CD14-positive monocyte (primary cell): ENCODE data around the gene ST6GALNAC3. TPM values are rescaled to one million over a fixed set of nuclear protein-coding genes. Genes with fewer than 3 reads are reported as not detected.

Experiments used
- DNase-seq, 3 donors: peaks; one replicate each; pipeline ENCODE4 v3.0.0-alpha.2; 2011 to 2022
- H2AFZ ChIP-seq: 2 replicates; pipeline ENCODE4 v1.6.0; 2012; ENCODE audit warnings: mild to moderate bottlenecking, low read depth, low read length, inconsistent platforms; ENCODE audit not compliant: insufficient read depth, poor library complexity, severe bottlenecking
- H3K27ac ChIP-seq, 2 donors: 1 replicate in 1 of 2; 2 replicates in 1 of 2; pipeline ENCODE4 v1.5.1; 2012 to 2013; ENCODE audit warnings: low read length in 2 of 2, control low read depth in 1 of 2, inconsistent platforms in 1 of 2, low read depth in 1 of 2, mild to moderate bottlenecking in 1 of 2
- H3K27me3 ChIP-seq, 2 donors: one replicate each; pipeline versions ENCODE4 v1.6.0 to v1.6.1; 2011 to 2013; ENCODE audit warnings: low read length in 2 of 2; ENCODE audit not compliant: control insufficient read depth in 2 of 2, insufficient read depth in 2 of 2
- H3K36me3 ChIP-seq, 2 donors: replicated peaks in 1 of 2; 1 replicate in 1 of 2; 2 replicates in 1 of 2; pipeline versions ENCODE4 v1.5.1 to v1.6.1; 2012 to 2013; ENCODE audit warnings: low read length in 2 of 2, control low read depth in 1 of 2, inconsistent platforms in 1 of 2, mild to moderate bottlenecking in 1 of 2; ENCODE audit not compliant: insufficient read depth in 2 of 2, control insufficient read depth in 1 of 2
- H3K4me1 ChIP-seq, 2 donors: 1 replicate in 1 of 2; 2 replicates in 1 of 2; pipeline versions ENCODE4 v1.5.1 to v1.6.1; 2012 to 2013; ENCODE audit warnings: low read length in 2 of 2, control low read depth in 1 of 2, inconsistent platforms in 1 of 2, mild to moderate bottlenecking in 1 of 2, moderate library complexity in 1 of 2; ENCODE audit not compliant: insufficient read depth in 2 of 2, control insufficient read depth in 1 of 2
- H3K4me2 ChIP-seq: replicated peaks from 2 replicates; pipeline ENCODE3; 2012; ENCODE audit warnings: low read length, moderate library complexity, mild to moderate bottlenecking; ENCODE audit not compliant: poor library complexity, severe bottlenecking; ENCODE audit errors: extremely low read depth
- H3K4me3 ChIP-seq, 3 experiments: fragments of 200-600 bp in 1 of 3; sonication (generic) in 1 of 3; replicated peaks in 1 of 3; 1 replicate in 2 of 3; 2 replicates in 1 of 3; pipeline ENCODE4 v1.5.1; 2011 to 2013; ENCODE audit warnings: low read length in 3 of 3, mild to moderate bottlenecking in 3 of 3, control low read depth in 2 of 3, low read depth in 2 of 3, inconsistent platforms in 1 of 3, moderate library complexity in 1 of 3
- H3K79me2 ChIP-seq: 2 replicates; pipeline ENCODE4 v1.6.0; 2012; ENCODE audit warnings: mild to moderate bottlenecking, control low read depth, inconsistent platforms, low read length, moderate library complexity; ENCODE audit not compliant: insufficient read depth
- H3K9ac ChIP-seq: 2 replicates; pipeline ENCODE4 v1.6.0; 2017; ENCODE audit warnings: low read length, mild to moderate bottlenecking; ENCODE audit not compliant: insufficient read depth, poor library complexity, severe bottlenecking
- H3K9me3 ChIP-seq, 2 donors: replicated peaks in 1 of 2; 1 replicate in 1 of 2; 2 replicates in 1 of 2; pipeline versions ENCODE4 v1.5.1 to v1.6.1; 2012 to 2013; ENCODE audit warnings: low read length in 2 of 2, control low read depth in 1 of 2; ENCODE audit not compliant: control insufficient read depth in 1 of 2, insufficient read depth in 1 of 2
- H4K20me1 ChIP-seq: 2 replicates; pipeline ENCODE4 v1.6.0; 2012; ENCODE audit warnings: mild to moderate bottlenecking, low read length, control low read depth, moderate library complexity; ENCODE audit not compliant: insufficient read depth
- H3K27ac Mint-ChIP-seq, 7 donors: one replicate each; pipeline ENCODE4 v1.8.0; 2020; ENCODE audit warnings: mild to moderate bottlenecking in 7 of 7, mixed read lengths in 7 of 7, moderate library complexity in 6 of 7, inconsistent platforms in 2 of 7
- H3K27me3 Mint-ChIP-seq, 3 donors: one replicate each; pipeline ENCODE4 v1.8.0; 2021 to 2022; ENCODE audit warnings: low read depth in 3 of 3, mild to moderate bottlenecking in 3 of 3, mixed read lengths in 3 of 3, moderate library complexity in 3 of 3, inconsistent platforms in 1 of 3
- H3K36me3 Mint-ChIP-seq, 2 donors: one replicate each; pipeline ENCODE4 v1.8.0; 2020; ENCODE audit warnings: mixed read lengths in 2 of 2, inconsistent platforms in 1 of 2, mild to moderate bottlenecking in 1 of 2
- H3K4me1 Mint-ChIP-seq: one replicate; pipeline ENCODE4 v1.8.0; 2020; ENCODE audit warnings: mild to moderate bottlenecking, mixed read lengths
- H3K4me3 Mint-ChIP-seq, 2 donors: one replicate each; pipeline ENCODE4 v1.8.0; 2020; ENCODE audit warnings: mild to moderate bottlenecking in 2 of 2, mixed read lengths in 2 of 2, moderate library complexity in 1 of 2
- H3K9me3 Mint-ChIP-seq, 7 donors: one replicate each; pipeline ENCODE4 v1.8.0; 2020 to 2022; ENCODE audit warnings: mixed read lengths in 7 of 7, mild to moderate bottlenecking in 6 of 7, moderate library complexity in 6 of 7, inconsistent platforms in 2 of 7
- CTCF ChIP-seq: fragments of 200-600 bp; IDR thresholded peaks from one replicate; pipeline ENCODE4 v1.8.0; 2022; ENCODE audit warnings: antibody characterized with exemption, mild to moderate bottlenecking
- WGBS: methylation state at CpG from one replicate; pipeline ENCODE4 v1.1.5; 2013; ENCODE audit warnings: missing lambda C conversion rate; ENCODE audit not compliant: insufficient coverage; 5-methylcytosine and 5-hydroxymethylcytosine counted together
- intact Hi-C, 2 donors: fragments of 100-400 bp; cut with micrococcal nuclease; formaldehyde crosslinking; loops; one replicate each; pipeline versions ENCODE4 v1.15.0 to v1.15.1; 2023
- polyA plus RNA-seq, 3 donors: library from polyadenylated mRNA; depleted of rRNA in 1 of 3; unstranded in 2 of 3; stranded (reverse) in 1 of 3; fragments of 300-500 nt in 2 of 3; fragments of >200 nt in 1 of 3; fragmentation: Illumina TruSeq in 2 of 3; gene quantifications; 1 replicate in 2 of 3; 2 replicates in 1 of 3; pipeline ENCODE4 v1.2.3, GENCODE V29; 2012 to 2021

The ST6GALNAC3 gene
- polyA plus RNA-seq, 3 donors: 6.5 to 9.2 (median 7.6) TPM

GRCh38 chr1:76627901-76628300 lies 553.4 kb downstream of the ST6GALNAC3 start:
- H3K79me2 ChIP-seq: no peaks in the 10 kb centered on the region
- H3K9ac ChIP-seq: no peak overlapping the region
- no peaks in the 10 kb centered on the region for H3K4me1 Mint-ChIP-seq
- H3K4me3 ChIP-seq: no peak overlapping the region
- H2AFZ ChIP-seq: no peak overlapping the region
- H3K4me3 Mint-ChIP-seq: no peak overlapping the region
- H3K4me1 ChIP-seq: no peaks in the 10 kb centered on the region
- H3K27me3 ChIP-seq: no peaks in the 10 kb centered on the region
- no peak for TF ChIP-seq CTCF
- intact Hi-C loops: no loop called here
- H3K27ac Mint-ChIP-seq: no peak overlapping the region
- DNase-seq: no peak
- H3K9me3 ChIP-seq: no peaks in the 10 kb centered on the region
- H3K4me2 ChIP-seq: no peak overlapping the region
- H3K27ac ChIP-seq: no peak overlapping the region
- peaks cover 0 to 3% (median 0%) of the 10 kb centered on the region in 7 donors for H3K9me3 Mint-ChIP-seq
- peaks cover 0 to 2% (median 2%) of the 10 kb centered on the region in 3 donors for H3K27me3 Mint-ChIP-seq
- peaks cover 0 to 2% of the 10 kb centered on the region in 2 donors for H3K36me3 Mint-ChIP-seq
- no peaks in the 10 kb centered on the region for H4K20me1 ChIP-seq
- no peaks in the 10 kb centered on the region for H3K36me3 ChIP-seq

GRCh38 chr1:76632136-76632535 lies 557.6 kb downstream of the ST6GALNAC3 start:
- no peak for DNase-seq
- no peak overlapping the region for H2AFZ ChIP-seq
- H3K4me1 ChIP-seq: no peaks in the 10 kb centered on the region
- H3K27ac ChIP-seq: no peak overlapping the region
- H3K4me2 ChIP-seq: no peak overlapping the region
- H3K9ac ChIP-seq: no peak overlapping the region
- TF ChIP-seq CTCF: no peak
- Mint-ChIP-seq H3K27ac (no peak overlapping the region), H3K36me3 (peaks cover 0 to 2% of the 10 kb centered on the region in 2 donors), H3K27me3 (no peaks in the 10 kb centered on the region), H3K9me3 (peaks cover 0 to 2% (median 2%) of the 10 kb centered on the region in 7 donors), H3K4me3 (no peak overlapping the region), H3K4me1 (no peaks in the 10 kb centered on the region)
- H3K9me3 ChIP-seq: peaks cover 0 to 6% of the 10 kb centered on the region in 2 donors
- no peaks in the 10 kb centered on the region for H3K79me2 ChIP-seq
- no peaks in the 10 kb centered on the region for H4K20me1 ChIP-seq
- intact Hi-C loops: no loop called here
- no peaks in the 10 kb centered on the region for H3K36me3 ChIP-seq
- 90% methylated on average over 2 of the region's 3 CpGs for WGBS
- no peak overlapping the region for H3K4me3 ChIP-seq
- H3K27me3 ChIP-seq: no peaks in the 10 kb centered on the region
